ENCODE results near the gene NUP42. TPM values are rescaled to one million over a fixed set of nuclear protein-coding genes. Genes with fewer than 3 reads are reported as not detected.

NUP42 gene
- total and polyA plus RNA-seq, 10 of the 15 experiments (the other 5 are each of a cell fraction or from before 2014, with no cell fraction given): 48.6 to 124 (median 74.3) TPM

DNA sequence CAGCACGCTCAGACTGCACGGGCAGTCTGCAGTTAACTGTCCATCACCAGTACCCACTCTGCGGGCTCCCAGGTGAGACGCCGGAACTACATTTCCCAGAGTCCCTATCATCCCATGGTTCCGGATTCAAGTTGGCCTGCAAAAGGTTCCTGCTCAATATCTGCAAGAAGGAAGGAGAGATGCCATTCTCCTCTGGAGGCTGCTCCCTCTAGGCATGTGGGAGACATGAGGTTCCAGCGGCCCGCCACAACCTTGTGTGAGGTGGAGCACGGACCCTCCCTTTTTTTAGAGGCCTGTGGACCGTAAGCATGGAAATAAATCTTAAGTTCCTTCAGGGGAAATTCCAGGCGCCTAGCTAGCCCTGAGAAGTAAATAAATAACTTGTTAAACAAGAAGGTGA is 29.7 kb downstream of the NUP42 start (continued):
- TF ChIP-seq, protein P1, sequence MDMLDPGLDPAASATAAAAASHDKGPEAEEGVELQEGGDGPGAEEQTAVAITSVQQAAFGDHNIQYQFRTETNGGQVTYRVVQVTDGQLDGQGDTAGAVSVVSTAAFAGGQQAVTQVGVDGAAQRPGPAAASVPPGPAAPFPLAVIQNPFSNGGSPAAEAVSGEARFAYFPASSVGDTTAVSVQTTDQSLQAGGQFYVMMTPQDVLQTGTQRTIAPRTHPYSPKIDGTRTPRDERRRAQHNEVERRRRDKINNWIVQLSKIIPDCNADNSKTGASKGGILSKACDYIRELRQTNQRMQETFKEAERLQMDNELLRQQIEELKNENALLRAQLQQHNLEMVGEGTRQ (IDR thresholded peaks at IDR 0.05; ENCODE audit: borderline replicate concordance, low read depth, low read length): no peak
- TF ChIP-seq, protein P2, sequence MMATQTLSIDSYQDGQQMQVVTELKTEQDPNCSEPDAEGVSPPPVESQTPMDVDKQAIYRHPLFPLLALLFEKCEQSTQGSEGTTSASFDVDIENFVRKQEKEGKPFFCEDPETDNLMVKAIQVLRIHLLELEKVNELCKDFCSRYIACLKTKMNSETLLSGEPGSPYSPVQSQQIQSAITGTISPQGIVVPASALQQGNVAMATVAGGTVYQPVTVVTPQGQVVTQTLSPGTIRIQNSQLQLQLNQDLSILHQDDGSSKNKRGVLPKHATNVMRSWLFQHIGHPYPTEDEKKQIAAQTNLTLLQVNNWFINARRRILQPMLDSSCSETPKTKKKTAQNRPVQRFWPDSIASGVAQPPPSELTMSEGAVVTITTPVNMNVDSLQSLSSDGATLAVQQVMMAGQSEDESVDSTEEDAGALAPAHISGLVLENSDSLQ (IDR thresholded peaks at IDR 0.05): no peak
- TF ChIP-seq, protein P3, sequence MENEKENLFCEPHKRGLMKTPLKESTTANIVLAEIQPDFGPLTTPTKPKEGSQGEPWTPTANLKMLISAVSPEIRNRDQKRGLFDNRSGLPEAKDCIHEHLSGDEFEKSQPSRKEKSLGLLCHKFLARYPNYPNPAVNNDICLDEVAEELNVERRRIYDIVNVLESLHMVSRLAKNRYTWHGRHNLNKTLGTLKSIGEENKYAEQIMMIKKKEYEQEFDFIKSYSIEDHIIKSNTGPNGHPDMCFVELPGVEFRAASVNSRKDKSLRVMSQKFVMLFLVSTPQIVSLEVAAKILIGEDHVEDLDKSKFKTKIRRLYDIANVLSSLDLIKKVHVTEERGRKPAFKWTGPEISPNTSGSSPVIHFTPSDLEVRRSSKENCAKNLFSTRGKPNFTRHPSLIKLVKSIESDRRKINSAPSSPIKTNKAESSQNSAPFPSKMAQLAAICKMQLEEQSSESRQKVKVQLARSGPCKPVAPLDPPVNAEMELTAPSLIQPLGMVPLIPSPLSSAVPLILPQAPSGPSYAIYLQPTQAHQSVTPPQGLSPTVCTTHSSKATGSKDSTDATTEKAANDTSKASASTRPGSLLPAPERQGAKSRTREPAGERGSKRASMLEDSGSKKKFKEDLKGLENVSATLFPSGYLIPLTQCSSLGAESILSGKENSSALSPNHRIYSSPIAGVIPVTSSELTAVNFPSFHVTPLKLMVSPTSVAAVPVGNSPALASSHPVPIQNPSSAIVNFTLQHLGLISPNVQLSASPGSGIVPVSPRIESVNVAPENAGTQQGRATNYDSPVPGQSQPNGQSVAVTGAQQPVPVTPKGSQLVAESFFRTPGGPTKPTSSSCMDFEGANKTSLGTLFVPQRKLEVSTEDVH (IDR thresholded peaks at IDR 0.05; ENCODE audit: low read depth, partially characterized antibody): no peak
- TF ChIP-seq BMI1 (IDR thresholded peaks at IDR 0.05; ENCODE audit: borderline replicate concordance): no peak
- no peak for TF ChIP-seq MYC (IDR thresholded peaks at IDR 0.05; ENCODE audit: insufficient read depth, insufficient read length, insufficient replicate concordance, low read length, severe bottlenecking)
- no peak for TF ChIP-seq RBBP5 (conservative IDR thresholded peaks at IDR 0.05)

DNA sequence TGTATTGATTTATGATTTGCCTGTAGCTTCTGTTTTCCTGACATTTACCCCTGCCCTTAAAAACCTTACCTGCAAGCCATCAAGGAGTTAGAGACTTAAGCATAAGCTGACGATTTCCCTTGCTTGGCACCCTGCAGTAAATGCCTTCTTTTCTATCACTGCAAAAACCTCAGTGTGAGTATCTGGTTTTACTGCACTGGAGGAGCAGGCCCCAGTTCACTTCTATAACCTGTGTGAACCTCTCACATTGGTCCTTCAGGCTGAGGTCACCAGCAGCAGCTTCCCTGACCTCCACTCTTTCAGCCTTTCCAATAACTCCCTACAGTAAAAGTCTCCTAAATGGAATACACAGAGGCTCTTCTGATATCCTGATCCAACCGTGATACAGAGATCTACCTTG is 30.5 kb downstream of the NUP42 start:
- Histone ChIP-seq H3K4me3 (no peak overlapping the region), H3K9me3 (replicated peaks; ENCODE audit: control insufficient read depth, insufficient read depth, low read length) (no peaks in the 10 kb centered on the region), H3K79me2 (ENCODE audit: control insufficient read depth, insufficient read depth, low read length) (no peaks in the 10 kb centered on the region), H3K27ac (ENCODE audit: control insufficient read depth, insufficient read depth) (no peak overlapping the region), H3K4me2 (ENCODE audit: control insufficient read depth, insufficient read depth) (no peak overlapping the region), H2AFZ (ENCODE audit: control insufficient read depth, low read depth, low read length) (no peak overlapping the region), H3K36me3 (ENCODE audit: control insufficient read depth in 2 of 2, insufficient read depth in 2 of 2, low read length in 1 of 2) (no peaks in the 10 kb centered on the region), H3K9ac (ENCODE audit: control insufficient read depth, insufficient read depth, low read length) (no peak overlapping the region), H4K20me1 (ENCODE audit: control insufficient read depth, insufficient read depth) (no peaks in the 10 kb centered on the region), H3K27me3 (replicated peaks in 1 of 2; ENCODE audit: control insufficient read depth in 2 of 2, insufficient read depth in 2 of 2, low read length in 1 of 2) (no peaks in the 10 kb centered on the region), H3K4me1 (ENCODE audit: control insufficient read depth, insufficient read depth, low read length) (no peaks in the 10 kb centered on the region)
- ATAC-seq (no peak), FAIRE-seq (no peak), DNase-seq (ENCODE audit: low read depth, low spot score) (no peak)
- 58% methylated on average over 2 of the region's 2 CpGs for WGBS (ENCODE audit: insufficient coverage, insufficient replicate concordance, low lambda C conversion rate, missing lambda C conversion rate)
- BruUV-seq (replicated peaks): no TSS peak
- intact Hi-C loops (cut with micrococcal nuclease; ENCODE audit: unreplicated experiment) (no loop called here), in situ Hi-C loops (cut with MboI) (no loop called here)
- ChIA-PET SMC1A (ENCODE audit: uncharacterized antibody, unreplicated experiment) (no interaction called here), RAD21 (ENCODE audit: unreplicated experiment) (no interaction called here), POLR2A (no interaction called here), CTCF (interaction anchor here (1.4 kb wide), 1 partner anchor 52 kb away, joined by 4 read pairs; no protein-coding TSS in a partner anchor)
- TF ChIP-seq, protein P4, sequence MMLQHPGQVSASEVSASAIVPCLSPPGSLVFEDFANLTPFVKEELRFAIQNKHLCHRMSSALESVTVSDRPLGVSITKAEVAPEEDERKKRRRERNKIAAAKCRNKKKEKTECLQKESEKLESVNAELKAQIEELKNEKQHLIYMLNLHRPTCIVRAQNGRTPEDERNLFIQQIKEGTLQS (IDR thresholded peaks at IDR 0.05; ENCODE audit: borderline replicate concordance, extremely low read depth, low read depth, low read length): no peak
- no peak for TF ChIP-seq SIN3A (IDR thresholded peaks at IDR 0.05; ENCODE audit: low read depth, low read length)
- no peak for TF ChIP-seq ZNF622 (IDR thresholded peaks at IDR 0.05)
